Panc1 (cell line): ENCODE measurements around the gene SF3A1.

ENCODE experiments used
- CTCF ChIP-seq: fragments of 450-650 bp; IDR thresholded peaks from 2 replicates; pipeline ENCODE4 v1.5.1; 2017; ENCODE audit warnings: mild to moderate bottlenecking
- POLR2AphosphoS5 ChIP-seq: IDR thresholded peaks from 2 replicates; pipeline ENCODE4 v1.6.1; 2012; ENCODE audit warnings: mild to moderate bottlenecking, low read depth, low read length, moderate library complexity
- REST ChIP-seq, 2 experiments: IDR thresholded peaks; 2 replicates each; pipeline ENCODE4 v1.6.1; 2011 to 2012; ENCODE audit warnings: low read depth in 2 of 2, control low read depth in 1 of 2, low read length in 1 of 2, mild to moderate bottlenecking in 1 of 2, moderate library complexity in 1 of 2; ENCODE audit not compliant: insufficient read depth in 1 of 2
- SIN3A ChIP-seq: IDR thresholded peaks from 2 replicates; pipeline ENCODE4 v1.6.1; 2012; ENCODE audit warnings: low read depth, mild to moderate bottlenecking, low read length, moderate library complexity, borderline replicate concordance; ENCODE audit not compliant: insufficient read depth

- TF ChIP-seq CTCF (no peak), POLR2AphosphoS5 (no peak), REST (IDR thresholded peaks at IDR 0.05; ENCODE audit: insufficient read depth in 1 of 2, low read depth in 2 of 2, low read length in 1 of 2) (no peak), SIN3A (no peak)
These were observed 22.0 kb downstream of the SF3A1 start for GRCh38 chr22:30334646-30335045.
